NK-92 treated with Interleukin-12 subunit alpha and Interleukin-12 subunit beta, amount 100 ng/mL, for 24 hours (cell line): ENCODE results near the gene PHF19.

Experiments used
- DNase-seq: peaks from one replicate; lab custom pipeline; 2025; lab: John Stamatoyannopoulos, UW

Gene PHF19

GRCh38 chr9:120891884-120892747, 15.1 kb upstream of the PHF19 start:
- DNase-seq: no peak

GRCh38 chr9:120891245-120891883, 14.4 kb upstream of the PHF19 start:
- DNase-seq: no peak

GRCh38 chr9:120890320-120891244, 13.6 kb upstream of the PHF19 start:
- DNase-seq: no peak

- no peak for DNase-seq
Observed at GRCh38 chr9:120889606-120890271, 12.8 kb upstream of the PHF19 start.

- DNase-seq: no peak
Observed at GRCh38 chr9:120888626-120889025, 11.6 kb upstream of the PHF19 start.

GRCh38 chr9:120886490-120886967, 9.5 kb upstream of the PHF19 start:
- no peak for DNase-seq

- DNase-seq: no peak
Observed at GRCh38 chr9:120885958-120886357, 9.0 kb upstream of the PHF19 start.

GRCh38 chr9:120885457-120885856, 8.5 kb upstream of the PHF19 start:
- no peak for DNase-seq

GRCh38 chr9:120883608-120883996, 6.6 kb upstream of the PHF19 start:
- no peak for DNase-seq

- DNase-seq: no peak
Observed at GRCh38 chr9:120882935-120883607, 6.1 kb upstream of the PHF19 start.

- DNase-seq: no peak
Observed at GRCh38 chr9:120879446-120879845, 2.5 kb upstream of the PHF19 start.

- peak; percentile 26 for DNase-seq
Observed at GRCh38 chr9:120878188-120879130, 1.5 kb upstream of the PHF19 start.

- DNase-seq: peak; percentile 70
Observed at GRCh38 chr9:120877276-120878034, 467 bp upstream of the PHF19 start.

- peak; percentile 91 for DNase-seq
Observed at GRCh38 chr9:120875954-120876841, 790 bp downstream of the PHF19 start.

- no peak for DNase-seq
Observed at GRCh38 chr9:120875643-120875953, 1.4 kb downstream of the PHF19 start.

- no peak for DNase-seq
Observed at GRCh38 chr9:120875195-120875565, 1.8 kb downstream of the PHF19 start.

- no peak for DNase-seq
Observed at GRCh38 chr9:120874226-120875194, 2.5 kb downstream of the PHF19 start.
